ENCODE measurements around the gene ISLR2.

The ISLR2 gene

GRCh38 chr15:74124196-74124595 lies 6.2 kb upstream of the ISLR2 start:
- DNase-seq (ENCODE audit: low read depth, low spot score), result no peak
- Histone ChIP-seq H3K27me3 (ENCODE audit: insufficient read depth, insufficient read length) (peaks cover 58% of the 10 kb centered on the region), H3K9ac (ENCODE audit: insufficient read length, low read depth) (no peak overlapping the region), H3K4me1 (ENCODE audit: insufficient read depth, insufficient read length) (peaks cover 22% of the 10 kb centered on the region), H3K36me3 (ENCODE audit: insufficient read depth, insufficient read length, low read length) (no peaks in the 10 kb centered on the region), H3K9me3 (ENCODE audit: insufficient read depth, low read length) (no peaks in the 10 kb centered on the region), H3K4me3 (ENCODE audit: insufficient read length, low read depth) (no peak overlapping the region)
- TF ChIP-seq YY1 (IDR thresholded peaks at IDR 0.05; ENCODE audit: insufficient read depth, insufficient read length) (no peak), SUZ12 (IDR thresholded peaks at IDR 0.05; ENCODE audit: extremely low read depth, insufficient read depth, insufficient read length) (no peak), ZNF274 (IDR thresholded peaks at IDR 0.05; ENCODE audit: low read depth, low read length) (no peak)

GRCh38 chr15:74124759-74125158 lies 5.6 kb upstream of the ISLR2 start:
- Histone ChIP-seq H3K27me3 (ENCODE audit: insufficient read depth, insufficient read length) (peaks cover 63% of the 10 kb centered on the region), H3K9me3 (ENCODE audit: insufficient read depth, low read length) (no peaks in the 10 kb centered on the region), H3K4me1 (ENCODE audit: insufficient read depth, insufficient read length) (peaks cover 28% of the 10 kb centered on the region), H3K36me3 (ENCODE audit: insufficient read depth, insufficient read length, low read length) (no peaks in the 10 kb centered on the region), H3K9ac (ENCODE audit: insufficient read length, low read depth) (no peak overlapping the region), H3K4me3 (ENCODE audit: insufficient read length, low read depth) (no peak overlapping the region)
- no peak for DNase-seq (ENCODE audit: low read depth, low spot score)
- TF ChIP-seq ZNF274 (IDR thresholded peaks at IDR 0.05; ENCODE audit: low read depth, low read length) (no peak), SUZ12 (IDR thresholded peaks at IDR 0.05; ENCODE audit: extremely low read depth, insufficient read depth, insufficient read length) (no peak), YY1 (IDR thresholded peaks at IDR 0.05; ENCODE audit: insufficient read depth, insufficient read length) (no peak)

- H3K4me1 ChIP-seq (ENCODE audit: insufficient read depth, insufficient read length), result peaks cover 29% of the 10 kb centered on the region
- peaks cover 78% of the 10 kb centered on the region for H3K27me3 ChIP-seq (ENCODE audit: insufficient read depth, insufficient read length)
- TF ChIP-seq YY1 (IDR thresholded peaks at IDR 0.05; ENCODE audit: insufficient read depth, insufficient read length), result no peak
- H3K36me3 ChIP-seq (ENCODE audit: insufficient read depth, insufficient read length, low read length), result no peaks in the 10 kb centered on the region
- H3K9ac ChIP-seq (ENCODE audit: insufficient read length, low read depth), result peak overlapping the region; percentile 70
- DNase-seq (ENCODE audit: low read depth, low spot score), result peak; percentile 87
- peak overlapping the region; percentile 30 for H3K4me3 ChIP-seq (ENCODE audit: insufficient read length, low read depth)
- H3K9me3 ChIP-seq (ENCODE audit: insufficient read depth, low read length), result no peaks in the 10 kb centered on the region
These were observed 3.0 kb upstream of the ISLR2 start for GRCh38 chr15:74127255-74127953.

GRCh38 chr15:74127954-74128784 lies 2.2 kb upstream of the ISLR2 start:
- Histone ChIP-seq H3K9me3 (ENCODE audit: insufficient read depth, low read length) (no peaks in the 10 kb centered on the region), H3K4me1 (ENCODE audit: insufficient read depth, insufficient read length) (peaks cover 23% of the 10 kb centered on the region), H3K4me3 (ENCODE audit: insufficient read length, low read depth) (peak overlapping the region; percentile 30), H3K36me3 (ENCODE audit: insufficient read depth, insufficient read length, low read length) (no peaks in the 10 kb centered on the region), H3K27me3 (ENCODE audit: insufficient read depth, insufficient read length) (peaks cover 84% of the 10 kb centered on the region), H3K9ac (ENCODE audit: insufficient read length, low read depth) (peak overlapping the region; percentile 70)
- no peak for DNase-seq (ENCODE audit: low read depth, low spot score)
- no peak for TF ChIP-seq ZNF274 (IDR thresholded peaks at IDR 0.05; ENCODE audit: low read depth, low read length)
- no peak for TF ChIP-seq YY1 (IDR thresholded peaks at IDR 0.05; ENCODE audit: insufficient read depth, insufficient read length)
- peak; percentile 68 for TF ChIP-seq SUZ12 (IDR thresholded peaks at IDR 0.05; ENCODE audit: extremely low read depth, insufficient read depth, insufficient read length)

GRCh38 chr15:74128785-74129585 lies 1.4 kb upstream of the ISLR2 start:
- Histone ChIP-seq H3K36me3 (ENCODE audit: insufficient read depth, insufficient read length, low read length) (no peaks in the 10 kb centered on the region), H3K27me3 (ENCODE audit: insufficient read depth, insufficient read length) (peaks cover 92% of the 10 kb centered on the region), H3K4me3 (ENCODE audit: insufficient read length, low read depth) (peak overlapping the region; percentile 31), H3K9ac (ENCODE audit: insufficient read length, low read depth) (peak overlapping the region; percentile 78), H3K9me3 (ENCODE audit: insufficient read depth, low read length) (peaks cover 2% of the 10 kb centered on the region; the same call in 1 of the 2 replicates), H3K4me1 (ENCODE audit: insufficient read depth, insufficient read length) (peaks cover 21% of the 10 kb centered on the region)
- no peak for TF ChIP-seq ZNF274 (IDR thresholded peaks at IDR 0.05; ENCODE audit: low read depth, low read length)
- peak; percentile 86 for TF ChIP-seq SUZ12 (IDR thresholded peaks at IDR 0.05; ENCODE audit: extremely low read depth, insufficient read depth, insufficient read length)
- TF ChIP-seq YY1 (IDR thresholded peaks at IDR 0.05; ENCODE audit: insufficient read depth, insufficient read length), result no peak
- DNase-seq (ENCODE audit: low read depth, low spot score), result no peak

DNA sequence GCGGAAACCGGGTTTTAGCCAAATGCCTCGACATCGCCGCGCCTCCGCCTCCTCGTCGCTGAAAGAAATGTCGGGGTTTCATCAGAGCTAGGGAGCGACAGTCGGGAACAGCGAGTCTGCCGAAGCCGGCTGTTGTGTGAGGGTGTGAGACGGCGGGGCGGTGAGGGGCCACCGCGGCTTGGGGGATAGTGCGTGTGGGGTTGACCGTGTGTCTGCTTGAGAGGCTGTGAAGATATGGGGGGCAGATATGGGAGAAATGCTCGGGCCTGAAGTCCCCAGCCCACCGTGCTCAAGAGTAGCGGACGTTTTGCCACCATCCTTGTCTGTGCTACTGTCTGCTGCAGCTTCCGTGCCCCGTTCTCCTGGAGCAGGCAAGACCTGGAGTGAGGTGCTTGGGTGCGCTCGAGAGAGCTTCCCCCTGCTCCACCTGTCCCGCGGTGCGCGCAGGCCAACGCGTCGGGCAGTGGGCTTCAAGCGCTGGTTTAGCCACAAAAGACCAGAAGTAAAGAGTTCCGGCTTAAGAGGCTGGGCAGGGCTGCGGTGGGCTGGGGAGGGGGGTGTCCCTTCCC lies 716 bp upstream of the ISLR2 start:
- no peak for DNase-seq (ENCODE audit: low read depth, low spot score)
- H3K4me3 ChIP-seq (ENCODE audit: insufficient read length, low read depth), result peak overlapping the region; percentile 31
- peaks cover 94% of the 10 kb centered on the region for H3K27me3 ChIP-seq (ENCODE audit: insufficient read depth, insufficient read length)
- H3K4me1 ChIP-seq (ENCODE audit: insufficient read depth, insufficient read length), result peaks cover 23% of the 10 kb centered on the region
- peak overlapping the region; percentile 78 for H3K9ac ChIP-seq (ENCODE audit: insufficient read length, low read depth)
- TF ChIP-seq YY1 (IDR thresholded peaks at IDR 0.05; ENCODE audit: insufficient read depth, insufficient read length) (no peak), SUZ12 (IDR thresholded peaks at IDR 0.05; ENCODE audit: extremely low read depth, insufficient read depth, insufficient read length) (peak; percentile 12), ZNF274 (IDR thresholded peaks at IDR 0.05; ENCODE audit: low read depth, low read length) (no peak)
- no peaks in the 10 kb centered on the region for H3K36me3 ChIP-seq (ENCODE audit: insufficient read depth, insufficient read length, low read length)
- peaks cover 9% of the 10 kb centered on the region; the same call in 1 of the 2 replicates for H3K9me3 ChIP-seq (ENCODE audit: insufficient read depth, low read length)
